ENCODE results near the gene CDHR5. TPM values are rescaled to one million over a fixed set of nuclear protein-coding genes. Genes with fewer than 3 reads are reported as not detected.

The CDHR5 gene
- total RNA-seq, 2 experiments from 2014 or later = not detected

GRCh38 chr11:608791-609251 lies 15.9 kb downstream of the CDHR5 start:
- CTCF ChIA-PET = no interaction called here
- POLR2A ChIA-PET = interaction anchor here (1.6 to 2.2 kb wide), 2 partner anchors 21 kb away, joined by 3 to 8 read pairs; no protein-coding TSS in a partner anchor
- peaks cover 6% of the 10 kb centered on the region for H3K4me1 Mint-ChIP-seq
- no peaks in the 10 kb centered on the region for H3K9me3 Mint-ChIP-seq
- H3K27me3 Mint-ChIP-seq = no peaks in the 10 kb centered on the region
- H3K36me3 Mint-ChIP-seq (ENCODE audit: low read depth) = peaks cover 69% of the 10 kb centered on the region
- H3K4me3 Mint-ChIP-seq = no peak overlapping the region
- H3K27ac Mint-ChIP-seq = no peak overlapping the region
- no peak for DNase-seq

GRCh38 chr11:607971-608659 lies 16.6 kb downstream of the CDHR5 start:
- ChIA-PET CTCF (no interaction called here), POLR2A (interaction anchor here (1.6 kb wide), 1 partner anchor 21 kb away, joined by 3 read pairs; no protein-coding TSS in a partner anchor)
- Mint-ChIP-seq H3K36me3 (ENCODE audit: low read depth) (peaks cover 67% of the 10 kb centered on the region), H3K27me3 (no peaks in the 10 kb centered on the region), H3K4me3 (no peak overlapping the region), H3K4me1 (peaks cover 3% of the 10 kb centered on the region), H3K9me3 (no peaks in the 10 kb centered on the region), H3K27ac (no peak overlapping the region)
- DNase-seq = no peak

GRCh38 chr11:607020-607780 lies 17.6 kb downstream of the CDHR5 start:
- Mint-ChIP-seq H3K4me1 (peaks cover 2% of the 10 kb centered on the region), H3K27me3 (no peaks in the 10 kb centered on the region), H3K27ac (no peak overlapping the region), H3K4me3 (no peak overlapping the region), H3K9me3 (no peaks in the 10 kb centered on the region), H3K36me3 (ENCODE audit: low read depth) (peaks cover 63% of the 10 kb centered on the region)
- ChIA-PET CTCF (no interaction called here), POLR2A (interaction anchor here (0.8 to 1.6 kb wide), 2 partner anchors 9 to 20 kb away, joined by 3 read pairs; partner anchors contain the start of gene IRF7)
- no peak for DNase-seq

- ChIA-PET CTCF (no interaction called here), POLR2A (interaction anchor here (0.8 kb wide), 1 partner anchor 10 kb away, joined by 3 read pairs; the partner anchor contains the start of gene IRF7)
- DNase-seq = no peak
These were observed 18.5 kb downstream of the CDHR5 start for GRCh38 chr11:606245-606644.

GRCh38 chr11:605286-606129 lies 19.2 kb downstream of the CDHR5 start:
- Mint-ChIP-seq H3K36me3 (ENCODE audit: low read depth) (peaks cover 59% of the 10 kb centered on the region), H3K4me1 (no peaks in the 10 kb centered on the region), H3K27ac (no peak overlapping the region), H3K4me3 (no peak overlapping the region), H3K9me3 (no peaks in the 10 kb centered on the region), H3K27me3 (no peaks in the 10 kb centered on the region)
- ChIA-PET CTCF (no interaction called here), POLR2A (interaction anchor here (1.3 kb wide), 1 partner anchor 9 kb away, joined by 5 read pairs; no protein-coding TSS in a partner anchor)
- DNase-seq = no peak

More at GRCh38 chr11:606245-606644, 18.5 kb downstream of the CDHR5 start:
- no peak overlapping the region for H3K27ac Mint-ChIP-seq
- H3K27me3 Mint-ChIP-seq = no peaks in the 10 kb centered on the region
- no peaks in the 10 kb centered on the region for H3K9me3 Mint-ChIP-seq
- H3K4me1 Mint-ChIP-seq = no peaks in the 10 kb centered on the region
- peaks cover 63% of the 10 kb centered on the region for H3K36me3 Mint-ChIP-seq (ENCODE audit: low read depth)
- no peak overlapping the region for H3K4me3 Mint-ChIP-seq

- ChIA-PET POLR2A (no interaction called here), CTCF (no interaction called here)
- H3K4me1 Mint-ChIP-seq = no peaks in the 10 kb centered on the region
- no peaks in the 10 kb centered on the region for H3K27me3 Mint-ChIP-seq
- peaks cover 56% of the 10 kb centered on the region for H3K36me3 Mint-ChIP-seq (ENCODE audit: low read depth)
- no peak for DNase-seq
- no peaks in the 10 kb centered on the region for H3K9me3 Mint-ChIP-seq
- no peak overlapping the region for H3K27ac Mint-ChIP-seq
- no peak overlapping the region for H3K4me3 Mint-ChIP-seq
These were observed 21.6 kb downstream of the CDHR5 start for GRCh38 chr11:603154-603553.

GRCh38 chr11:601573-602245 lies 23.0 kb downstream of the CDHR5 start:
- no peaks in the 10 kb centered on the region for H3K9me3 Mint-ChIP-seq
- CTCF ChIA-PET = interaction anchor here (0.7 kb wide), 1 partner anchor 234 kb away, joined by 4 read pairs; no protein-coding TSS in a partner anchor
- peaks cover 54% of the 10 kb centered on the region for H3K36me3 Mint-ChIP-seq (ENCODE audit: low read depth)
- no peak overlapping the region for H3K4me3 Mint-ChIP-seq
- no peaks in the 10 kb centered on the region for H3K27me3 Mint-ChIP-seq
- POLR2A ChIA-PET = interaction anchor here (0.9 kb wide), 1 partner anchor 26 kb away, joined by 3 read pairs; the partner anchor contains the start of gene PHRF1
- peaks cover 5% of the 10 kb centered on the region for H3K4me1 Mint-ChIP-seq
- no peak overlapping the region for H3K27ac Mint-ChIP-seq
- no peak for DNase-seq

- CTCF ChIA-PET = no interaction called here
- H3K4me3 Mint-ChIP-seq = no peak overlapping the region
- no peaks in the 10 kb centered on the region for H3K27me3 Mint-ChIP-seq
- peaks cover 54% of the 10 kb centered on the region for H3K36me3 Mint-ChIP-seq (ENCODE audit: low read depth)
- no peaks in the 10 kb centered on the region for H3K9me3 Mint-ChIP-seq
- peaks cover 25% of the 10 kb centered on the region for H3K4me1 Mint-ChIP-seq
- POLR2A ChIA-PET = no interaction called here
- peak overlapping the region; percentile 7 for H3K27ac Mint-ChIP-seq
- no peak for DNase-seq
These were observed 26.6 kb downstream of the CDHR5 start for GRCh38 chr11:598005-598680.

- DNase-seq = no peak
- no peak overlapping the region for H3K27ac Mint-ChIP-seq
- H3K4me1 Mint-ChIP-seq = peaks cover 25% of the 10 kb centered on the region
- POLR2A ChIA-PET = no interaction called here
- H3K9me3 Mint-ChIP-seq = no peaks in the 10 kb centered on the region
- CTCF ChIA-PET = no interaction called here
- H3K27me3 Mint-ChIP-seq = no peaks in the 10 kb centered on the region
- peaks cover 57% of the 10 kb centered on the region for H3K36me3 Mint-ChIP-seq (ENCODE audit: low read depth)
- no peak overlapping the region for H3K4me3 Mint-ChIP-seq
These were observed 27.5 kb downstream of the CDHR5 start for GRCh38 chr11:597166-597725.

- peak; percentile 59 for DNase-seq
- ChIA-PET POLR2A (no interaction called here), CTCF (interaction anchor here (1.3 kb wide), 1 partner anchor 42 kb away, joined by 3 read pairs; no protein-coding TSS in a partner anchor)
- no peaks in the 10 kb centered on the region for H3K27me3 Mint-ChIP-seq
- H3K27ac Mint-ChIP-seq = peak overlapping the region; percentile 61
- peaks cover 25% of the 10 kb centered on the region for H3K4me1 Mint-ChIP-seq
- H3K9me3 Mint-ChIP-seq = no peaks in the 10 kb centered on the region
- H3K4me3 Mint-ChIP-seq = no peak overlapping the region
- peaks cover 53% of the 10 kb centered on the region for H3K36me3 Mint-ChIP-seq (ENCODE audit: low read depth)
These were observed 28.4 kb downstream of the CDHR5 start for GRCh38 chr11:596374-596773.

GRCh38 chr11:595400-595799 lies 29.4 kb downstream of the CDHR5 start:
- POLR2A ChIA-PET = no interaction called here
- H3K9me3 Mint-ChIP-seq = no peaks in the 10 kb centered on the region
- H3K4me3 Mint-ChIP-seq = no peak overlapping the region
- no peaks in the 10 kb centered on the region for H3K27me3 Mint-ChIP-seq
- peaks cover 25% of the 10 kb centered on the region for H3K4me1 Mint-ChIP-seq
- H3K36me3 Mint-ChIP-seq (ENCODE audit: low read depth) = peaks cover 59% of the 10 kb centered on the region
- CTCF ChIA-PET = interaction anchor here (1.3 kb wide), 1 partner anchor 41 kb away, joined by 3 read pairs; no protein-coding TSS in a partner anchor
- H3K27ac Mint-ChIP-seq = no peak overlapping the region
- no peak for DNase-seq

- H3K4me3 Mint-ChIP-seq = no peak overlapping the region
- no peaks in the 10 kb centered on the region for H3K27me3 Mint-ChIP-seq
- peaks cover 32% of the 10 kb centered on the region for H3K4me1 Mint-ChIP-seq
- POLR2A ChIA-PET = no interaction called here
- no peaks in the 10 kb centered on the region for H3K9me3 Mint-ChIP-seq
- H3K27ac Mint-ChIP-seq = no peak overlapping the region
- DNase-seq = no peak
- CTCF ChIA-PET = no interaction called here
- H3K36me3 Mint-ChIP-seq (ENCODE audit: low read depth) = peaks cover 70% of the 10 kb centered on the region
These were observed 31.4 kb downstream of the CDHR5 start for GRCh38 chr11:593347-593746.

All from activated CD4-positive, alpha-beta memory T cell treated with anti-CD3 and anti-CD28 coated beads, Interleukin-2, amount 10 ng/mL, durations not matched to agents 7 days and 5 days (primary cell).